ENCODE results near the gene PTPN4. TPM values are rescaled to one million over a fixed set of nuclear protein-coding genes. Genes with fewer than 3 reads are reported as not detected.

Gene PTPN4
- total and polyA plus RNA-seq, 12 donors, result 5.2 to 56.5 (median 40.6) TPM

- no peak for DNase-seq
- H3K27me3 ChIP-seq, result no peaks in the 10 kb centered on the region
- no peaks in the 10 kb centered on the region for H3K9me3 ChIP-seq (replicated peaks in 1 of 3)
- intact Hi-C loops (cut with DNase I), result no loop called here
- no peaks in the 10 kb centered on the region for H3K36me3 ChIP-seq (replicated peaks in 1 of 2)
- H3K4me3 ChIP-seq, result no peak overlapping the region
- no peaks in the 10 kb centered on the region for H3K4me1 ChIP-seq (replicated peaks in 1 of 2)
- no peak overlapping the region for H3K27ac ChIP-seq
- 79 to 97% (median 92%) methylated on average over 3 of the region's 3 CpGs for WGBS, 4 donors
- TF ChIP-seq POLR2A (IDR thresholded peaks at IDR 0.05) (no peak), CTCF (IDR thresholded peaks at IDR 0.05) (no peak)
Observed at GRCh38 chr2:119871725-119872124, 112.0 kb downstream of the PTPN4 start.

GRCh38 chr2:119873350-119874315, 113.9 kb downstream of the PTPN4 start:
- H3K27ac ChIP-seq, result no peak overlapping the region
- H3K9me3 ChIP-seq (replicated peaks in 1 of 3), result no peaks in the 10 kb centered on the region
- TF ChIP-seq CTCF (IDR thresholded peaks at IDR 0.05), result no peak
- TF ChIP-seq POLR2A (IDR thresholded peaks at IDR 0.05), result no peak
- DNase-seq, result no peak
- WGBS, 4 donors, result 67 to 72% (median 69%) methylated on average over 4 of the region's 4 CpGs
- no peaks in the 10 kb centered on the region for H3K4me1 ChIP-seq (replicated peaks in 1 of 2)
- H3K36me3 ChIP-seq (replicated peaks in 1 of 2), result no peaks in the 10 kb centered on the region
- H3K4me3 ChIP-seq, result no peak overlapping the region
- H3K27me3 ChIP-seq, result no peaks in the 10 kb centered on the region
- intact Hi-C loops (cut with DNase I), result no loop called here

- Histone ChIP-seq H3K4me1 (replicated peaks in 1 of 2) (no peaks in the 10 kb centered on the region), H3K36me3 (replicated peaks in 1 of 2) (no peaks in the 10 kb centered on the region), H3K4me3 (no peak overlapping the region), H3K27ac (no peak overlapping the region), H3K27me3 (no peaks in the 10 kb centered on the region), H3K9me3 (replicated peaks in 1 of 3) (no peaks in the 10 kb centered on the region)
- intact Hi-C loops (cut with DNase I), result no loop called here
- no peak for TF ChIP-seq POLR2A (IDR thresholded peaks at IDR 0.05)
- TF ChIP-seq CTCF (IDR thresholded peaks at IDR 0.05), result no peak
- no peak for DNase-seq
Observed at GRCh38 chr2:119879502-119879901, 119.8 kb downstream of the PTPN4 start.

GRCh38 chr2:119888680-119889079, 129.0 kb downstream of the PTPN4 start:
- DNase-seq, result no peak
- intact Hi-C loops (cut with DNase I), result no loop called here
- Histone ChIP-seq H3K4me3 (no peak overlapping the region), H3K4me1 (replicated peaks in 1 of 2) (no peaks in the 10 kb centered on the region), H3K36me3 (replicated peaks in 1 of 2) (no peaks in the 10 kb centered on the region), H3K9me3 (replicated peaks in 1 of 3) (no peaks in the 10 kb centered on the region), H3K27ac (no peak overlapping the region), H3K27me3 (no peaks in the 10 kb centered on the region)
- WGBS, 4 donors, result 86 to 93% (median 89%) methylated on average over 2 of the region's 2 CpGs
- no peak for TF ChIP-seq CTCF (IDR thresholded peaks at IDR 0.05)
- TF ChIP-seq POLR2A (IDR thresholded peaks at IDR 0.05), result no peak

Measured in adrenal gland (tissue), 12 donors.